HL-60 (cell line): ENCODE data around the gene HES6.
"Not testable (repeated sequence)": the region's sequence is repeated elsewhere in the genome, so short reads cannot be mapped to it uniquely, and the experiment has no call there.

Experiments
- GABPA ChIP-seq: IDR thresholded peaks from 2 replicates; pipeline ENCODE4 v1.6.1; 2012; ENCODE audit warnings: low read depth
- POLR2AphosphoS5 ChIP-seq: IDR thresholded peaks from 2 replicates; pipeline ENCODE4 v1.6.1; 2012; ENCODE audit warnings: low read depth
- SPI1 ChIP-seq: IDR thresholded peaks from 2 replicates; pipeline ENCODE4 v1.6.1; 2012; ENCODE audit warnings: low read depth, mild to moderate bottlenecking, borderline replicate concordance
- TF ChIP-seq, protein P1 (sequence below): IDR thresholded peaks from one replicate; pipeline ENCODE4 v1.5.1; 2011; ENCODE audit warnings: low read length, control low read depth, inconsistent platforms; ENCODE audit not compliant: insufficient read depth
- TF ChIP-seq, protein P2 (sequence below): IDR thresholded peaks from 2 replicates; pipeline ENCODE4 v1.6.1; 2012; ENCODE audit warnings: low read depth; ENCODE audit not compliant: insufficient replicate concordance

DNA sequence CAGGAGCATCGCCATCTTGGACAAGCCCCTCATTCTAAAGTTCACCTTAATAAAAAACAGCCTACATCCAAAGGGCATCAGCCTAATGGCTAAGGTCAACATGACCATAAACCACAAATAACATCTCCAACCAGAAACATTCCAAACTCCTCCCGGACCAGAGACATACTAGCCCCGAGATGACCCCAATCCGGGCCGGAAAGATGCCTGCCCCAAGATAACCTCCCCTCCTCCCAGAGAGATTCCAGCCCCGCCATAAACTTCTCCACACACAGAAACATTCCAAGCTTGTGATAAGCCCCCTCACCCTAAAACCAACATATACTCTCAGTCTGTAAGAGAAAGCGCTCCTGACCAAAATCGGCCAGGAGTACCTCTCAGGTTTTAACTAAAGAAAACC is 31.8 kb upstream of the HES6 start:
- TF ChIP-seq, protein P1, sequence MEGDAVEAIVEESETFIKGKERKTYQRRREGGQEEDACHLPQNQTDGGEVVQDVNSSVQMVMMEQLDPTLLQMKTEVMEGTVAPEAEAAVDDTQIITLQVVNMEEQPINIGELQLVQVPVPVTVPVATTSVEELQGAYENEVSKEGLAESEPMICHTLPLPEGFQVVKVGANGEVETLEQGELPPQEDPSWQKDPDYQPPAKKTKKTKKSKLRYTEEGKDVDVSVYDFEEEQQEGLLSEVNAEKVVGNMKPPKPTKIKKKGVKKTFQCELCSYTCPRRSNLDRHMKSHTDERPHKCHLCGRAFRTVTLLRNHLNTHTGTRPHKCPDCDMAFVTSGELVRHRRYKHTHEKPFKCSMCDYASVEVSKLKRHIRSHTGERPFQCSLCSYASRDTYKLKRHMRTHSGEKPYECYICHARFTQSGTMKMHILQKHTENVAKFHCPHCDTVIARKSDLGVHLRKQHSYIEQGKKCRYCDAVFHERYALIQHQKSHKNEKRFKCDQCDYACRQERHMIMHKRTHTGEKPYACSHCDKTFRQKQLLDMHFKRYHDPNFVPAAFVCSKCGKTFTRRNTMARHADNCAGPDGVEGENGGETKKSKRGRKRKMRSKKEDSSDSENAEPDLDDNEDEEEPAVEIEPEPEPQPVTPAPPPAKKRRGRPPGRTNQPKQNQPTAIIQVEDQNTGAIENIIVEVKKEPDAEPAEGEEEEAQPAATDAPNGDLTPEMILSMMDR, result not testable (repeated sequence)
- TF ChIP-seq, protein P2, sequence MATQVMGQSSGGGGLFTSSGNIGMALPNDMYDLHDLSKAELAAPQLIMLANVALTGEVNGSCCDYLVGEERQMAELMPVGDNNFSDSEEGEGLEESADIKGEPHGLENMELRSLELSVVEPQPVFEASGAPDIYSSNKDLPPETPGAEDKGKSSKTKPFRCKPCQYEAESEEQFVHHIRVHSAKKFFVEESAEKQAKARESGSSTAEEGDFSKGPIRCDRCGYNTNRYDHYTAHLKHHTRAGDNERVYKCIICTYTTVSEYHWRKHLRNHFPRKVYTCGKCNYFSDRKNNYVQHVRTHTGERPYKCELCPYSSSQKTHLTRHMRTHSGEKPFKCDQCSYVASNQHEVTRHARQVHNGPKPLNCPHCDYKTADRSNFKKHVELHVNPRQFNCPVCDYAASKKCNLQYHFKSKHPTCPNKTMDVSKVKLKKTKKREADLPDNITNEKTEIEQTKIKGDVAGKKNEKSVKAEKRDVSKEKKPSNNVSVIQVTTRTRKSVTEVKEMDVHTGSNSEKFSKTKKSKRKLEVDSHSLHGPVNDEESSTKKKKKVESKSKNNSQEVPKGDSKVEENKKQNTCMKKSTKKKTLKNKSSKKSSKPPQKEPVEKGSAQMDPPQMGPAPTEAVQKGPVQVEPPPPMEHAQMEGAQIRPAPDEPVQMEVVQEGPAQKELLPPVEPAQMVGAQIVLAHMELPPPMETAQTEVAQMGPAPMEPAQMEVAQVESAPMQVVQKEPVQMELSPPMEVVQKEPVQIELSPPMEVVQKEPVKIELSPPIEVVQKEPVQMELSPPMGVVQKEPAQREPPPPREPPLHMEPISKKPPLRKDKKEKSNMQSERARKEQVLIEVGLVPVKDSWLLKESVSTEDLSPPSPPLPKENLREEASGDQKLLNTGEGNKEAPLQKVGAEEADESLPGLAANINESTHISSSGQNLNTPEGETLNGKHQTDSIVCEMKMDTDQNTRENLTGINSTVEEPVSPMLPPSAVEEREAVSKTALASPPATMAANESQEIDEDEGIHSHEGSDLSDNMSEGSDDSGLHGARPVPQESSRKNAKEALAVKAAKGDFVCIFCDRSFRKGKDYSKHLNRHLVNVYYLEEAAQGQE, result not testable (repeated sequence)
- TF ChIP-seq POLR2AphosphoS5, GABPA, SPI1: not testable (repeated sequence)
